ENCODE results near the gene THRB.

Gene THRB

DNA sequence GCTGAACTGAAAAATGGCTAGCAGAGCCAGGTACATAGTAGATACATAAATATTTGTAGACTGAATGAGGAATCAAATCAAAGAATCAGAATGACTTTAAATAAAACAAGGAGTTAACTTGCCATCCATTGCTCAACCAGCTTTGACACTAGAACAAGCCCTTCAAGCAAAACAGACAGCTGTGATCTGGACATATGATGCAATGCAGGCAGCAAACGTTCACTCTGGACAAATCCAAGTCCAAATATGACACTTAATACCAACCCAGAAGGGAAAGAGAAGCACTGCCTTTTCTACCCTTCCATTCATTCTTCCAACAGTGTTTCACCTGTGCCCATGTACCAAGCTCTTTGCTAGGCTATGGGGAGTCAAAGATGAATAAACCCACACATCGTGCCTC lies 4.5 kb downstream of the THRB start:
- DNase-seq (ENCODE audit: low read depth): peak; percentile 83

DNA sequence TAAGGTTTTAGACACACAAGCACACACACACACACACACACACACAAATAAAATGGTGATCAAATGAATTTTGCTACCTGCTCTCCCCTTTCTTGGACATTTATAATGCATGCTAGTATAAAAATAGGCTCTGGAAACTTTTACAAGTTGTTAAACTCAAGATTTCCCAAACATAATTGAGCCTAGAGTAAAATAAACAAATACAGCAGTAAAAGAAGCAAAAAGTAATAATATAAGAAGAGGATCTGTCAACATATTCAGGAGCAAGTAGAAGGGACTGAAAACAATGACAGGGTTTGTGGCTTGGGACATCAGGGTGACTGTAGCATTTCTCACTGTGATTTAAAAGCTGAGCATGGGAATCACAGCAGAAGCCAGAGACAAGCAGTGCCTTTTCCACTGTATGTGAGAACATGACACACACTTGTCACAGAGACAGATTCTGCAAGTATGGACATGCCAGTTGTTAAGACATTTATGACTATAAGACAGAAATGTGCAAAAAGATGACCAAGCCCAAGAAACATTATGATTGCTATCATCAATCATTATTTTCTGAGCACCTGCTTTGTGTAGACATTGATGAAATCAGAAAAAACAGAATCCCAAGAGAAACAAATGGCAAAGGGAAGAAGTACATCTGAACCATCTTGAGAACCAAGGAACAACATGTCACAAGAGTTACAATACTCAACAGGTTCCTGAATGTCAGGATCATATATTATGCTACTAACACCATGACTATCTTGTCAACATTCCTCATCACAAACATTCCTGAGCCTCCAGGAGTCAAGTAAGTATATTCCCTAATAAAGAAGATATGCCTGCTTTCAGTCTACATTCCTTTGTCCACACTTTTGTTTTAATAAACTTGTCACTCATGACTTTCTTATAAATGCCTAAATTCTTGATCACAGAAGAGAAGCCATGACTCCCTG lies 7.1 kb downstream of the THRB start:
- no peak for DNase-seq (ENCODE audit: low read depth)

- no peak for DNase-seq (ENCODE audit: low read depth)
These were observed 9.1 kb downstream of the THRB start for GRCh38 chr3:24485511-24485910.

DNA sequence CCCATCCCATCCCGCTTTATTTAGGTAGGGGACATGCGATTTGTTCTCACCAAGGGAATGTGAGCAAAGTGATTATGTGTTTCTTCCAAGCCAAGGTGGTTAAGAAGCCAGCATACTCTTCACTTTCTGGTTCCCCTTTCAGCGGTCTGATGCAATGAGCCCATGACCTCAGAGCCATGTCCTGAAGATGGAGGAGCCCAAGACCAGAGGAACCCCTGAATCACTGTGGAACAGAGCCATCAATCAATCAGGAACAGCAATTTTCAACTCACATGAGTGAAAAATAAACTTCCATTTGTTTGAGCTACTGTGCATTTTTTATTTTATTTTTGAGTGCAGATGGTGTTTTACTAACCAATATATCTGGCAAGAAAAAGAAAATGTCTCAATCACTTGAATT lies 10.8 kb downstream of the THRB start:
- no peak for DNase-seq (ENCODE audit: low read depth)

- no peak for DNase-seq (ENCODE audit: low read depth)
These were observed 12.4 kb downstream of the THRB start for GRCh38 chr3:24482096-24482705.

DNA sequence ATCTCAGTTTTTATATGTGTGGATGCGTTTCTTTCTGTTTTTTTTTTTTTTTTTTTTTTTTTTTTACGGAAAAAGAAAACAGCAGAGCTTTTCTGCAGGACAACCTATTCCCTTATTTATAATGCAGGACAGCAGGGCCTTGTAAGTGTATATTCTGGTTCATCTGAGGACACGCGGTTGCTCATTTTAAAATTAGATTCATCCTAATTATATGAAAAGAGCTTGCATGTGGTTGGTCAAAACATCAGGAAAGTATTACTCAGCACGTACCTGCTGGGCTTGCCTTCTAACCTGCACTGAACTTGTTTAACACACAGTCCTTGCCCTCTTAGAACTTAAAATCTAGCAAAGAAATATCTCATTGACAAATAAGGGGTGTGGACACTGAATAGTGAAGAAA lies 13.5 kb downstream of the THRB start:
- DNase-seq (ENCODE audit: low read depth): no peak

DNA sequence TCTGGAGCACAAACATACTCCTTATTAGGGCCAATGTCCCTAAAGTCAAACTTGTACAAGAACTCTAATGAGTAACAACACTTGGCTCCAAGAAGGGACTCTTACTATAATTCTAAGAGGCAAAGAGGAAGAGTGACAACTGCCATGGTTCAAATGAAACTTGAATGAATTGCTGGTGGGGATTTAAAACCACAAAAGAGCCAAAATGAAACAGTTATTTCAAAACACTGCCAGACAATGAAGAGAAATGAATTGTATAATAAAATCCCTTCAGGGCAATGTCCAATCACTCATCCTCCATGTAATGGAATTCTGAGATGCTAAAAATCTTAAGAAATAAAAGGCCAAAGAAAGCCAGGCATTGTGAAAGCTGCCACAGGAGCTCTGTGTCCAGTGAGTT lies 14.2 kb downstream of the THRB start:
- DNase-seq (ENCODE audit: low read depth): no peak

DNA sequence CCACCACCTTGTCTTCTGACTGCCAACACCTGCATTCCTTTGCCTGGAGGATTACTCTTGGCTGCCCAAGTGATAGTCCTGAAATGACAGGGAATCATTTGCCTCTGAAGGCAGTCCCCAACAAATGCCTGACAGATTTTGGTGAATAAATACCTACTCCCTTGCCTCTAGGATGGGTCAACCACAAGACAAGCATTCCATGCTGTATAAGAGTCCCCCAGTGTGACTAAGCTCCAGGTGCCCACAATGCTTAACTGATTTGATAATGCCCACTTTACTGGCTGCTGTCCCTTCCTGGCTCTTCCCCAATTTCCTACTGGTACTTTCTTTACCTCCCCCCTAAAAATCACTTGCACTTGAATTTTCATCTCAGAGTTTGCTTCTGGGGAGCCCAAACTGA lies 14.8 kb downstream of the THRB start:
- no peak for DNase-seq (ENCODE audit: low read depth)

DNA sequence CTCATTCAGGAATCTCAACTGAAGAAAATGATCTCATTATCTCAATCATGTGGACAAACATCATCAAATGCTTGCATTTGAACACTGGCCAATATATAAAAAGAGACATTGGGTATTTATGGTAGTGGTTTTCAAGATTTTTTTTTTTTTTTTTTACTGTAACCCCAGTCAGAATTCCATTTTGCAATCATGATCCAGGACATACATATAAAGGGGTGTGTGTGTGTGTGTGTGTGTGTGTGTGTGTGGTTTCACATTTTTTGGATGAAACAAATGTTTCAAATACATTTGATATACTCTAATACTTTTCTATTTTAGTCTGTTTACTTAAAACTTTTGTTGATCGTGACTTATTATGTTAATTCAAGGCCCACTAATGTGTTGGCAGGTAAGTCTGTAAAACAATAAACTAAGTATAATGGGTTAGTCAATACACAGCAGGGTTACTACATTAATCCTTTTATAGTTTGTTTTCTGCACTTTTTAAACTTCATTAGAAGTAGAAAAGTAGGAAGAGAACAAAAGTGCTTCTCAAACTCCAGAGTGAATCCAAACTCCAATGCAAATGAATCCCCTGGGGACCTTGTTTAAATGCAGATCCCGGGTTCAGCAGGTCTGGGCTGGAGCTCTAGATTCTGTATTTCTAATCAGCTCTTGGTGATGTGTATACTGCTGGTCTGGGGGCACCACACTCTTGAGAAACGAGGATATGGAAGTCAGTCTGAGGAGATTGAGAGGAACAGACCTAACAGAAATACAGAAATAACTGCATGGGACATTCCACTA lies 17.6 kb downstream of the THRB start:
- no peak for DNase-seq (ENCODE audit: low read depth)

DNA sequence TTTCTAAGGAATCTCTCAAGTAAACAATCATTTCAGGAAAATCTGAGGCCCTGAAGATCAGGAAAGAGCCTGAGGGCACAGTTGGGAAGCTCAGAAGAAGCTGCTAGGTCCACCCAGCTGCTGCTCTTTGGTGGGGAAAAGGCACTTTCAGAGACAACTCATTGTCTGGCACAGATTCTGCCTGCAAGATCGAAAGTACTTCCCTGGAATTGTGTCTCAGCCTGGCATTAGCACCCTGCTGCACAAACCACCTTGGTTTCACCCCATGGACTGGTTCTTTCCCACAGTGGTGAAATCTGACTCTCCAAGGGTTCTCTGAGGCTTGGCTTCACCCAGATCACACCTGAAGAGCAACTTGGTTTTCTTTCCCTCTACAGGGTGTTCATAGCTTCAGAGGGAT lies 18.7 kb downstream of the THRB start:
- no peak for DNase-seq (ENCODE audit: low read depth)

DNA sequence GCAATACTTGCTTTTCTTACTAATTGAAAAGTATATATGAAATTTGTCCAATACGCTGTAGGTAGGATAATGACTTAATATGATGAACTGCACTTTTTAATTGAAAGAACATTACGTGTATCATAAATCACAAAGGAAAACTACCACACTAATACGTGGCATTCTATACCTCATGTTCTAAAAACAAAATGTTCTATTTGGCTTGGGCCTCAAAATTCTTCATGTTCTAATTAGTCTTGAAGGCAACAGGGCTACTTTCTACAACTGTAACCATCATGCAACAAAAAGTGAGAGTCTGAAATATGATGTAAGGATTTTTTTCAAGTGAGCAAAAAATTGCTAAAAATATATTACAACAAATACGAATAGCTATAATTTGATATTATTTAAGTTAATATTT lies 19.8 kb downstream of the THRB start:
- no peak for DNase-seq (ENCODE audit: low read depth)

DNA sequence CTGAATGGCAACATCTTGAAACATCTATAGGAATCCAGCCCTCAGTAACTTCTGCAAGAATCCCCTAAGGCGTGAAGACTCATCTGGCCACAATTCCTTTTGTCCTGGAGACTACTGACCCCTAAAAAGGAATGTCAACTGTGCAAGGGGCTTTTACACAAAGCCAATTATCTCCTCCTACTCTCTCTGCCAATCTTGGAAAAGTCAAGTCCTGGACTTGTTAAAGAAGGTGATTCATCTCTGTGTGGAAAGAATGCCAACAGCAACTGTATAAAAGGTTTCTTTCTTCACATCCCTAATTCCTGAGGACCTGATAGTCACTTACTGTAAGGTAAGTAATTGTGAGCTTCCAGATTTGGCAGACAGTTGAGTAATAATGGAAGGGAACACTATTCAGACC lies 22.3 kb downstream of the THRB start:
- peak; percentile 43 for DNase-seq (ENCODE audit: low read depth)

DNA sequence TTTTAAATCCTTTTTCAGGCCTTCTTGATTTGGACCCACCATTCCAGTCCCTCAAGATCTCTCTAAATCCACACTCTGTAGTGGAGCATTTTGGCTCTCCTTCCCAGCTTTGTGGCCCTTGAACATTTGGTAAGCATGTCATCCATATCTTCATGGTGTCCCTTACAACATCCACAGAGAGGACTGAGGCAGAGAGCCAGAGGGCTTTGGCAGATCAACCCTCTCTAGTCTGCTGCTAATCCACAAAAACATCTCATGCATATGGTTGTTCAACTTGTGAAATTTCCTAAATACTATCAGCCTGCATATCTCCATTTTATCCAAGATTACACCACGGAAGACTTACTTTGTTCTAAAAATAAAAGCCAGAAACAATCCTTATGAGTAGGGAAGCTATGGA lies 23.2 kb downstream of the THRB start:
- DNase-seq (ENCODE audit: low read depth): no peak

GRCh38 chr3:24470277-24470676 lies 24.4 kb downstream of the THRB start:
- peak; percentile 31 for DNase-seq (ENCODE audit: low read depth)

DNA sequence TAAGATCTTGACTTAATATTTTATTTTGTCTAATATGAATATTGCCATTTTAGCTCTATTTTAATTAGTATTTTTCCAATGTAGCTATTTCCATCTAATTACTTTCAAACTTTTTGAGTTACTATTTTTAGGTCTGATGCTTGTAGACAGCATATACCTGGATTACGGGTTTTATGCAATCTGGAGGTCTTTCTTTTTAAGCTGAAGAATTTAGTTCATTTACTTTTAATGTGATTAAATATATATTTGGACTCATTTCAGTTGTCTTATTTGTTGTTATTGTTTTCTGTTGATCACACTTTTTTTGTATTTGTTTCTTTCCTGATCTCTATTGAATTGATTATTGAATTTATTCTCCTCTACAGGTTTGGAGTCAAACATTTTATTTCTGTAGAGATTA lies 30.3 kb downstream of the THRB start:
- DNase-seq (ENCODE audit: low read depth): no peak

DNA sequence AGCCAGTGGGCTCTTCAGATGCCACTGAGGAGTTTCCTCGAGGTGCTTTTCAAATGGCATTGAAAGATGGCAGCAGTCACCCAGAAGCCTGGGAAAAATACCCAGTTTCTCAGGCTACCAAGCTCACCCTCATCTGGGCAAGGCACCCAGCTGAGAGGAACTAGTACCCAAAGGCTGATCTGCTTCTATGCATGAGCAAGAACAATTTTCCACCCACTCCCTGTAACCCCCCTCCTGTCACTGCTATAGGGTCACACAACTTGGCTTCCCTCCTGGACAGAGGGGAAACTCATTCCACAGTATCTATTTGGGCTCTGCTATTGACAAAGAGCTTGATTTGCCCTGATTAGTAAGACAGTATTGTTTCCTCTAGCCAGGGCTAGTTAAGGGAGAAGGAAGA lies 31.9 kb downstream of the THRB start:
- DNase-seq (ENCODE audit: low read depth): no peak

- DNase-seq (ENCODE audit: low read depth): peak; percentile 36
These were observed 33.7 kb downstream of the THRB start for GRCh38 chr3:24460974-24461373.

DNA sequence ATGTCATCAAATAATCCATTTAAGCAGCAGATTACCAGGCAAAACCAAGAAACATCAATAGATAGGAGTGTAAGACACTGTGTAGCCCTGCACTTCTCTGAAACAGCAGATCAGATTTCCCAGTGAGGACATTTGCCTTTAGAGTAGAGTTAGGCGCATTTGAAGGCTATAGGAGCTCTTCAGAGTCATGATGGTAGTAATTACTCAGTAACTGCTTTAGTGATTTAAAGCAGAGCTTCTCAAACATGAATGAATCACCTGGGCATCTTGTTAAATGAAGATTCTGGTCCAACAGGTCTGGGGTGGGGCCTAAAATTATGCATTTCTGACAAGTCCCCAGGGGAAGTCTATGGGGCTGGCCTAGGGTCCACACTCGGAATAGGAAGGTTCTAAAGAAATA lies 36.9 kb downstream of the THRB start:
- DNase-seq (ENCODE audit: low read depth): no peak

- no peak for DNase-seq (ENCODE audit: low read depth)
These were observed 39.8 kb downstream of the THRB start for GRCh38 chr3:24454856-24455255.

DNA sequence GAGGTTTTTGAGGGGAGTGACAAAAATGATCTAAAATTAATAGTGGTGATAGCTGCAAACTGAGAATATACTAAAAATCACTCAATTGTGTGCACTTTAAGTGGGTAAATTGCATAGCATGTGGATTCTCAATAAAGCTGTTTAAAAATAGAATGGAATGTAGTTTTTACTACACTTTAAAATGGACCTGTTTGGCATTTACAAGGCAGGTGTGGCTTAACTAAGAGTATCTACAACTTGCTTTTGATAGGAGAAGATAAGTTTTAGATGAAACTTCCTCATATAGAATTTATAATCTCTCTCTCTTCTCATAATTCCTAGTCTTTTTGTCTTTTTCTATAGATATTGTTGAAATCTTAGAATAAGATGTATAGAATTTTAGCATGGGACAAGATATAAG lies 40.3 kb downstream of the THRB start:
- DNase-seq (ENCODE audit: low read depth): no peak

GRCh38 chr3:24451461-24452099 lies 43.1 kb downstream of the THRB start:
- DNase-seq (ENCODE audit: low read depth): peak; percentile 23

- DNase-seq (ENCODE audit: low read depth): no peak
These were observed 44.3 kb downstream of the THRB start for GRCh38 chr3:24450160-24450907.

All from iris pigment epithelial cell (primary cell).